HepG2 (cell line): ENCODE data around the gene SLC19A1. TPM values are rescaled to one million over a fixed set of nuclear protein-coding genes. Genes with fewer than 3 reads are reported as not detected.
A peak's percentile ranks its signal among the peaks of the same experiment; 100 is the strongest.

ENCODE experiments used
- ATF4 ChIP-seq, 2 experiments: fragments of 450-650 bp in 1 of 2; sonication (generic) in 1 of 2; formaldehyde crosslinking; IDR thresholded peaks; 2 replicates each; pipeline versions ENCODE4 v1.5.0 to v1.8.0; 2020 to 2022; ENCODE audit warnings: mild to moderate bottlenecking in 1 of 2, missing genetic modification reagents in 1 of 2
- EP300 ChIP-seq, 3 experiments: sonication (generic) in 1 of 3; formaldehyde crosslinking in 1 of 3; IDR thresholded peaks; 2 replicates each; pipeline versions ENCODE4 v1.5.1 to v1.6.1; 2011 to 2020; ENCODE audit warnings: low read depth in 2 of 3, low read length in 2 of 3, borderline replicate concordance in 1 of 3, improper control_type of control experiment in 1 of 3, mild to moderate bottlenecking in 1 of 3, missing genetic modification reagents in 1 of 3, moderate library complexity in 1 of 3
- FOXA1 ChIP-seq, 2 experiments: fragments of 450-650 bp in 1 of 2; sonication (generic) in 1 of 2; formaldehyde crosslinking in 1 of 2; IDR thresholded peaks; 2 replicates each; pipeline versions ENCODE4 v1.4.0 to v1.6.1; 2016 to 2020; ENCODE audit warnings: missing genetic modification reagents in 1 of 2
- GATAD2A ChIP-seq: IDR thresholded peaks from 2 replicates; pipeline ENCODE4 v1.6.1; 2016
- KDM3A ChIP-seq: IDR thresholded peaks from 2 replicates; pipeline ENCODE4 v1.6.1; 2018; ENCODE audit warnings: low read depth, missing compliant biosample characterization
- MIXL1 ChIP-seq: IDR thresholded peaks from 2 replicates; pipeline ENCODE4 v1.6.1; 2016
- PRDM4 ChIP-seq: sonication (generic); formaldehyde crosslinking; IDR thresholded peaks from 2 replicates; pipeline ENCODE4 v1.9.0; 2021; ENCODE audit warnings: missing genetic modification reagents, borderline replicate concordance
- SP140L ChIP-seq: sonication (generic); formaldehyde crosslinking; IDR thresholded peaks from 2 replicates; pipeline ENCODE4 v1.4.0; 2020; ENCODE audit warnings: missing genetic modification reagents, borderline replicate concordance
- ZC3H4 ChIP-seq: sonication (generic); formaldehyde crosslinking; IDR thresholded peaks from 2 replicates; pipeline ENCODE4 v1.4.0; 2020; ENCODE audit warnings: missing genetic modification reagents, borderline replicate concordance
- ZNF274 ChIP-seq: sonication (generic); formaldehyde crosslinking; IDR thresholded peaks from 2 replicates; pipeline ENCODE4 v1.5.1; 2020; ENCODE audit warnings: mild to moderate bottlenecking, missing genetic modification reagents
- ZNF343 ChIP-seq: sonication (generic); formaldehyde crosslinking; IDR thresholded peaks from 2 replicates; pipeline ENCODE4 v1.4.0; 2020; ENCODE audit warnings: mild to moderate bottlenecking, missing genetic modification reagents
- ZNF784 ChIP-seq: sonication (generic); formaldehyde crosslinking; IDR thresholded peaks from 2 replicates; pipeline ENCODE4 v1.5.1; 2020; ENCODE audit warnings: missing genetic modification reagents, mild to moderate bottlenecking, borderline replicate concordance
- ZNF816 ChIP-seq: sonication (generic); formaldehyde crosslinking; IDR thresholded peaks from 2 replicates; pipeline ENCODE4 v1.8.0; 2022; ENCODE audit warnings: missing genetic modification reagents, mild to moderate bottlenecking, borderline replicate concordance
- ZNF841 ChIP-seq: sonication (generic); formaldehyde crosslinking; IDR thresholded peaks from 2 replicates; pipeline ENCODE4 v1.8.1; 2023; ENCODE audit warnings: missing genetic modification reagents, borderline replicate concordance
- polyA plus RNA-seq, 8 experiments: library from polyadenylated mRNA; depleted of rRNA in 3 of 8; stranded (reverse) in 7 of 8; unstranded in 1 of 8; fragments of >200 nt; fragmentation: Illumina TruSeq in 4 of 8; extraction: Trizol in 4 of 8; gene quantifications; 2 replicates each; pipeline versions ENCODE4 v1.2.1 to v1.2.3, GENCODE V29; 2011 to 2016; ENCODE audit warnings: low read depth in 4 of 8, missing spikeins in 1 of 8, mixed read lengths in 1 of 8; ENCODE audit not compliant: insufficient read depth in 1 of 8
- total RNA-seq, 5 experiments: library from RNA; depleted of rRNA; stranded (reverse); fragments of >200 nt; fragmentation: Illumina TruSeq; extraction: Trizol; gene quantifications; 2 replicates each; pipeline ENCODE4 v1.2.3, GENCODE V29; 2016; ENCODE audit warnings: low read depth in 1 of 5
- TF ChIP-seq, protein P1 (sequence below): sonication (generic); formaldehyde crosslinking; IDR thresholded peaks from 2 replicates; pipeline ENCODE4 v1.5.0; 2020; ENCODE audit warnings: missing genetic modification reagents
- TF ChIP-seq, protein P2 (sequence below): sonication (generic); formaldehyde crosslinking; IDR thresholded peaks from 2 replicates; pipeline ENCODE4 v1.8.1; 2023; ENCODE audit warnings: mild to moderate bottlenecking, missing genetic modification reagents
- TF ChIP-seq, protein P3 (sequence below): sonication (generic); formaldehyde crosslinking; IDR thresholded peaks from 2 replicates; pipeline ENCODE4; 2020; ENCODE audit warnings: missing genetic modification reagents, mild to moderate bottlenecking, borderline replicate concordance

SLC19A1 gene
- total and polyA plus RNA-seq, 2 of the 13 experiments (the other 11 are each of a cell fraction or from before 2014, with no cell fraction given): 21.8 to 23.0 TPM

DNA sequence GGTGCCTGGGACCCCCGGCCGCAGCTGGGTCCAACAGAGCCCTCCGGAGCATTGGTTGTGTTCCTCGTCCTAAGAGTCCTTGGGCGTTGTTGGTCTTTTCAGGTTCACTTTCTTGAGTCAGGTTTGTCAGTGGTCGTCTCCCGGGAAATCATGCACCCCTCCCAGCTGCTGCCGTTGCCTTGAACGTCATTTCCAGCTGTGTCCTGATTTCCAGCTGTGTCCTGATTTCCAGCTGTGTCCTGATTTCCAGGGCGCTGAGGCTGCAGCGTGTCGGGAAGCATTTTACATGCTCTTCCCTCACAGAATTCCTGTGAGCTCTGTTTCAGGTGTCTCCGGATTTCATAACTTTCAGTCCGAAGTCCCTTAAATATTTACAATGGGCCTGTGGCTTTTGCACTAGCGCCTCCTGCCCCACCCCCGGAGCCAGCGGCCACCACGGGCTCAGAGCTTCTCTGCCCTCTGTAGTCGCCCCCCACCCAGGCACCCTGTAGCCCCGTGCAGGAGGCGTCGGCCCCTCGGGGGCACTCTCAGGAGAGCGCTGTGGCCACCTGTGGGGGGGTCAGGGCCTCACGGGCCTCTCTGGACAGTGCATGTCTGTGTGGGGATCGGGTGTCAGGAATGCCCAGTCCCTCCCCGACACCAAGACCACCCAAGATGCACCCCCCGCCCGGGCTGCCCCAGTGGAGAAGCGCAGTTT lies 70.6 kb downstream of the SLC19A1 start (continued):
- TF ChIP-seq, protein P1, sequence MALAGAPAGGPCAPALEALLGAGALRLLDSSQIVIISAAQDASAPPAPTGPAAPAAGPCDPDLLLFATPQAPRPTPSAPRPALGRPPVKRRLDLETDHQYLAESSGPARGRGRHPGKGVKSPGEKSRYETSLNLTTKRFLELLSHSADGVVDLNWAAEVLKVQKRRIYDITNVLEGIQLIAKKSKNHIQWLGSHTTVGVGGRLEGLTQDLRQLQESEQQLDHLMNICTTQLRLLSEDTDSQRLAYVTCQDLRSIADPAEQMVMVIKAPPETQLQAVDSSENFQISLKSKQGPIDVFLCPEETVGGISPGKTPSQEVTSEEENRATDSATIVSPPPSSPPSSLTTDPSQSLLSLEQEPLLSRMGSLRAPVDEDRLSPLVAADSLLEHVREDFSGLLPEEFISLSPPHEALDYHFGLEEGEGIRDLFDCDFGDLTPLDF (CRISPR knock-in tag): no peak
- TF ChIP-seq, protein P2, sequence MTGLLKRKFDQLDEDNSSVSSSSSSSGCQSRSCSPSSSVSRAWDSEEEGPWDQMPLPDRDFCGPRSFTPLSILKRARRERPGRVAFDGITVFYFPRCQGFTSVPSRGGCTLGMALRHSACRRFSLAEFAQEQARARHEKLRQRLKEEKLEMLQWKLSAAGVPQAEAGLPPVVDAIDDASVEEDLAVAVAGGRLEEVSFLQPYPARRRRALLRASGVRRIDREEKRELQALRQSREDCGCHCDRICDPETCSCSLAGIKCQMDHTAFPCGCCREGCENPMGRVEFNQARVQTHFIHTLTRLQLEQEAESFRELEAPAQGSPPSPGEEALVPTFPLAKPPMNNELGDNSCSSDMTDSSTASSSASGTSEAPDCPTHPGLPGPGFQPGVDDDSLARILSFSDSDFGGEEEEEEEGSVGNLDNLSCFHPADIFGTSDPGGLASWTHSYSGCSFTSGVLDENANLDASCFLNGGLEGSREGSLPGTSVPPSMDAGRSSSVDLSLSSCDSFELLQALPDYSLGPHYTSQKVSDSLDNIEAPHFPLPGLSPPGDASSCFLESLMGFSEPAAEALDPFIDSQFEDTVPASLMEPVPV (CRISPR knock-in tag): no peak; the same call in 1 of the 2 replicates
- TF ChIP-seq FOXA1 (IDR thresholded peaks at IDR 0.05) (no peak), FOXA1 (CRISPR knock-in tag; IDR thresholded peaks at IDR 0.05) (peak; percentile 86), ZNF274 (CRISPR knock-in tag) (peak; percentile 64; the same call in 1 of the 2 replicates), EP300 (IDR thresholded peaks at IDR 0.05; ENCODE audit: low read depth in 2 of 2, low read length in 2 of 2) (peak; percentile 70 to 96; a peak in 3 of 4 replicates), EP300 (CRISPR knock-in tag; IDR thresholded peaks at IDR 0.05; ENCODE audit: borderline replicate concordance) (peak; percentile 90), KDM3A (CRISPR knock-in tag) (no peak), ATF4 (CRISPR knock-in tag; IDR thresholded peaks at IDR 0.05) (peak in 1 of 2 experiments; percentile 68; a peak in 2 of 4 replicates), SP140L (CRISPR knock-in tag) (no peak), PRDM4 (CRISPR knock-in tag) (no peak), ZNF784 (no peak), ZNF841 (CRISPR knock-in tag) (no peak), ZNF816 (CRISPR knock-in tag) (peak; percentile 70; the same call in 1 of the 2 replicates), ZC3H4 (CRISPR knock-in tag) (0 out of 2 replicates have a peak, but pooled peaks have one; percentile 39), ZNF343 (peak; percentile 83), MIXL1 (peak; percentile 94), GATAD2A (CRISPR knock-in tag) (peak; percentile 96)
- TF ChIP-seq, protein P3, sequence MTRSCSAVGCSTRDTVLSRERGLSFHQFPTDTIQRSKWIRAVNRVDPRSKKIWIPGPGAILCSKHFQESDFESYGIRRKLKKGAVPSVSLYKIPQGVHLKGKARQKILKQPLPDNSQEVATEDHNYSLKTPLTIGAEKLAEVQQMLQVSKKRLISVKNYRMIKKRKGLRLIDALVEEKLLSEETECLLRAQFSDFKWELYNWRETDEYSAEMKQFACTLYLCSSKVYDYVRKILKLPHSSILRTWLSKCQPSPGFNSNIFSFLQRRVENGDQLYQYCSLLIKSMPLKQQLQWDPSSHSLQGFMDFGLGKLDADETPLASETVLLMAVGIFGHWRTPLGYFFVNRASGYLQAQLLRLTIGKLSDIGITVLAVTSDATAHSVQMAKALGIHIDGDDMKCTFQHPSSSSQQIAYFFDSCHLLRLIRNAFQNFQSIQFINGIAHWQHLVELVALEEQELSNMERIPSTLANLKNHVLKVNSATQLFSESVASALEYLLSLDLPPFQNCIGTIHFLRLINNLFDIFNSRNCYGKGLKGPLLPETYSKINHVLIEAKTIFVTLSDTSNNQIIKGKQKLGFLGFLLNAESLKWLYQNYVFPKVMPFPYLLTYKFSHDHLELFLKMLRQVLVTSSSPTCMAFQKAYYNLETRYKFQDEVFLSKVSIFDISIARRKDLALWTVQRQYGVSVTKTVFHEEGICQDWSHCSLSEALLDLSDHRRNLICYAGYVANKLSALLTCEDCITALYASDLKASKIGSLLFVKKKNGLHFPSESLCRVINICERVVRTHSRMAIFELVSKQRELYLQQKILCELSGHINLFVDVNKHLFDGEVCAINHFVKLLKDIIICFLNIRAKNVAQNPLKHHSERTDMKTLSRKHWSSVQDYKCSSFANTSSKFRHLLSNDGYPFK (CRISPR knock-in tag): peak; percentile 96
